Smooth muscle cell (in vitro differentiated cells): Measurements from ENCODE around the gene IL31RA. TPM values are rescaled to one million over a fixed set of nuclear protein-coding genes. Genes with fewer than 3 reads are reported as not detected.
A peak's percentile ranks its signal among the peaks of the same experiment; 100 is the strongest.

ENCODE experiments used
- DNase-seq: peaks from one replicate; lab custom pipeline; 2025; ENCODE audit not compliant: unreplicated experiment; lab: John Stamatoyannopoulos, UW
- H2AFZ ChIP-seq: fragments of 200-600 bp; sonication (generic); 2 replicates; pipeline ENCODE4 v1.6.0; 2016; ENCODE audit warnings: antibody characterized with exemption, low read depth, mild to moderate bottlenecking
- H3F3A ChIP-seq: fragments of 200-600 bp; sonication (generic); 2 replicates; pipeline ENCODE4 v1.6.0; 2017; ENCODE audit warnings: antibody characterized with exemption, low read depth
- H3K27ac ChIP-seq: fragments of 200-600 bp; sonication (generic); 2 replicates; pipeline ENCODE4 v1.5.1; 2016; ENCODE audit warnings: low read depth, mild to moderate bottlenecking
- H3K27me3 ChIP-seq: fragments of 200-600 bp; sonication (generic); 2 replicates; pipeline ENCODE4 v1.6.1; 2016; ENCODE audit warnings: low read depth, mild to moderate bottlenecking
- H3K36me3 ChIP-seq: fragments of 200-600 bp; sonication (generic); 2 replicates; pipeline ENCODE4 v1.5.1; 2016; ENCODE audit warnings: low read depth
- H3K4me1 ChIP-seq: fragments of 200-600 bp; sonication (generic); 2 replicates; pipeline ENCODE4 v1.5.1; 2016; ENCODE audit warnings: low read depth
- H3K4me2 ChIP-seq: fragments of 200-600 bp; sonication (generic); 2 replicates; pipeline ENCODE4 v1.6.0; 2016; ENCODE audit warnings: mild to moderate bottlenecking
- H3K4me3 ChIP-seq: fragments of 200-600 bp; sonication (generic); 2 replicates; pipeline ENCODE4 v1.5.1; 2016; ENCODE audit warnings: mild to moderate bottlenecking
- H3K79me2 ChIP-seq: fragments of 200-600 bp; sonication (generic); 2 replicates; pipeline ENCODE4 v1.6.0; 2016; ENCODE audit warnings: low read depth, mild to moderate bottlenecking
- H3K9ac ChIP-seq: fragments of 200-600 bp; sonication (generic); 2 replicates; pipeline ENCODE4 v1.6.0; 2016; ENCODE audit warnings: low read depth
- H3K9me3 ChIP-seq: fragments of 200-600 bp; sonication (generic); replicated peaks from 2 replicates; pipeline ENCODE4 v1.5.1; 2016; ENCODE audit warnings: low read depth
- H4K20me1 ChIP-seq: fragments of 200-600 bp; sonication (generic); 2 replicates; pipeline ENCODE4 v1.6.0; 2016; ENCODE audit warnings: low read depth
- CTCF ChIP-seq: fragments of 200-600 bp; sonication (generic); IDR thresholded peaks from 2 replicates; pipeline ENCODE4 v1.5.1; 2017; ENCODE audit warnings: borderline replicate concordance, mild to moderate bottlenecking, antibody characterized with exemption; ENCODE audit not compliant: insufficient read depth, poor library complexity, severe bottlenecking
- WGBS: methylation state at CpG from one replicate; pipeline ENCODE4 v1.1.7; 2016; ENCODE audit warnings: low lambda C conversion rate; 5-methylcytosine and 5-hydroxymethylcytosine counted together
- polyA plus RNA-seq: library from polyadenylated mRNA; unstranded; fragments of >200 nt; fragmentation: Nextera tagmentation; extraction: Ambion mirVana; gene quantifications from 2 replicates; pipeline ENCODE4 v1.2.1, GENCODE V29; 2016
- total RNA-seq: library from RNA; depleted of rRNA; stranded (reverse); fragments of >200 nt; gene quantifications from 2 replicates; pipeline ENCODE4 v1.2.3, GENCODE V29; 2014

IL31RA gene
- total and polyA plus RNA-seq, 2 experiments from 2014 or later: 0.67 to 2.2 TPM

GRCh38 chr5:55907927-55908326 lies 56.8 kb downstream of the IL31RA start:
- no peaks in the 10 kb centered on the region for H3K27me3 ChIP-seq
- no peaks in the 10 kb centered on the region for H4K20me1 ChIP-seq
- H3K9ac ChIP-seq: no peak overlapping the region
- H3K4me2 ChIP-seq: no peak overlapping the region
- no peak overlapping the region for H3K27ac ChIP-seq
- no peaks in the 10 kb centered on the region for H3K4me1 ChIP-seq
- TF ChIP-seq CTCF: no peak
- H2AFZ ChIP-seq: no peak overlapping the region
- H3F3A ChIP-seq: no peaks in the 10 kb centered on the region
- no peaks in the 10 kb centered on the region for H3K9me3 ChIP-seq
- no peaks in the 10 kb centered on the region for H3K79me2 ChIP-seq
- no peak for DNase-seq
- H3K4me3 ChIP-seq: no peak overlapping the region
- 99% methylated on average over 7 of the region's 7 CpGs for WGBS
- no peaks in the 10 kb centered on the region for H3K36me3 ChIP-seq

GRCh38 chr5:55908804-55909203 lies 57.6 kb downstream of the IL31RA start:
- Histone ChIP-seq H4K20me1 (no peaks in the 10 kb centered on the region), H2AFZ (no peak overlapping the region), H3K36me3 (no peaks in the 10 kb centered on the region), H3K4me3 (no peak overlapping the region), H3K9me3 (no peaks in the 10 kb centered on the region), H3K9ac (no peak overlapping the region), H3K4me1 (no peaks in the 10 kb centered on the region), H3F3A (no peaks in the 10 kb centered on the region), H3K4me2 (no peak overlapping the region), H3K79me2 (no peaks in the 10 kb centered on the region), H3K27ac (no peak overlapping the region), H3K27me3 (no peaks in the 10 kb centered on the region)
- no peak for DNase-seq
- WGBS: 0% methylated on average over 1 of the region's 1 CpG
- TF ChIP-seq CTCF: no peak

GRCh38 chr5:55911784-55912653 lies 60.9 kb downstream of the IL31RA start:
- H3K79me2 ChIP-seq: no peaks in the 10 kb centered on the region
- H3F3A ChIP-seq: no peaks in the 10 kb centered on the region
- no peak overlapping the region for H3K4me2 ChIP-seq
- H3K9me3 ChIP-seq: no peaks in the 10 kb centered on the region
- no peak overlapping the region for H2AFZ ChIP-seq
- DNase-seq: no peak
- H4K20me1 ChIP-seq: no peaks in the 10 kb centered on the region
- no peaks in the 10 kb centered on the region for H3K4me1 ChIP-seq
- TF ChIP-seq CTCF: no peak
- no peaks in the 10 kb centered on the region for H3K36me3 ChIP-seq
- no peak overlapping the region for H3K9ac ChIP-seq
- no peaks in the 10 kb centered on the region for H3K27me3 ChIP-seq
- no peak overlapping the region for H3K4me3 ChIP-seq
- WGBS: 82% methylated on average over 2 of the region's 2 CpGs
- H3K27ac ChIP-seq: peak overlapping the region; percentile 5
